Heart left ventricle (tissue), 13 donors: ENCODE results near the gene FAAH.

Source experiments
- POLR2A ChIP-seq, 2 donors: fragments of 450-650 bp; IDR thresholded peaks; one replicate each; pipeline ENCODE4 v1.6.1; 2017; ENCODE audit warnings: antibody characterized with exemption in 2 of 2, mild to moderate bottlenecking in 2 of 2, moderate library complexity in 2 of 2
- TF ChIP-seq, protein P1 (sequence below), 12 donors: fragments of 200-600 bp; sonication (generic) in 4 of 12; IDR thresholded peaks; one replicate each; pipeline versions ENCODE4 v1.5.0 to v1.8.0; 2018 to 2022; ENCODE audit warnings: antibody characterized with exemption in 12 of 12, mild to moderate bottlenecking in 5 of 12
- donor health status: ischemic (EF 13 %, LVEDD 7.1; RV severe dilation, severe dysfunction).
- donor health status: DM: no; HTN: yes; CAD: no.
- donor health status: DM: no; HTN: no; CAD: no.
- donor health status: ischemic (EF 25% LVEDD 6.9; RV normal size, moderate dysfunction).
- donor health status: ischemic (EF 25% LVEDD 5.7; RV mildly dilated, moderate dysfunction).
- donor health status: ischemic (EF 35%, LVEDD 5.7; RV mildly dilated, moderate dysfunction).
- donor health status: nonischemic (EF 11% LVEDD 7.7; RV severe dilation, severe dysfunction).
- donor health status: DM: yes; HTN: yes; CAD: no.
- donor health status: PGD.
- donor health status: ischemic (EF 29% LVEDD 5.4; RV normal size, mild dysfunction).
- donor health status: nonischemic (EF 23%, LVEDD 6.1; RV moderate dilation, normal function).

DNA sequence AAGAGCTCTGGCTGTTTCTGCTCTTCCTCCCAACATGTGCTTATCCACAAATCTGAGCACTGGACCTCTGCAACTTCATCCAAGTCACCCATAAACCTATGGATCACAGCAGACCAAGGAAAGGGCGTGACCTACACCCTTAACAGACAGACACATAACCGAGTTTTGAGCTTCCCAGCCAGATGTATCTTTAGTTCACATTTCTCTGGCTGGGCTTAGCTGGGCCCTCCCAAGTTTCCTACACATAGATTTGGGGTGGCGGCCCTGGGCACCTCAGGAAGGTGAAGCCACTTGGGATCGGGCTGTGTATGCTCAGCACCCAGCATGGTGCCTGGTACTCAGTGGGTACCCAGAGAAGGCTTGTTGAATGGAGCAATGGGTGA is 26.4 kb downstream of the FAAH start:
- TF ChIP-seq, protein P1, sequence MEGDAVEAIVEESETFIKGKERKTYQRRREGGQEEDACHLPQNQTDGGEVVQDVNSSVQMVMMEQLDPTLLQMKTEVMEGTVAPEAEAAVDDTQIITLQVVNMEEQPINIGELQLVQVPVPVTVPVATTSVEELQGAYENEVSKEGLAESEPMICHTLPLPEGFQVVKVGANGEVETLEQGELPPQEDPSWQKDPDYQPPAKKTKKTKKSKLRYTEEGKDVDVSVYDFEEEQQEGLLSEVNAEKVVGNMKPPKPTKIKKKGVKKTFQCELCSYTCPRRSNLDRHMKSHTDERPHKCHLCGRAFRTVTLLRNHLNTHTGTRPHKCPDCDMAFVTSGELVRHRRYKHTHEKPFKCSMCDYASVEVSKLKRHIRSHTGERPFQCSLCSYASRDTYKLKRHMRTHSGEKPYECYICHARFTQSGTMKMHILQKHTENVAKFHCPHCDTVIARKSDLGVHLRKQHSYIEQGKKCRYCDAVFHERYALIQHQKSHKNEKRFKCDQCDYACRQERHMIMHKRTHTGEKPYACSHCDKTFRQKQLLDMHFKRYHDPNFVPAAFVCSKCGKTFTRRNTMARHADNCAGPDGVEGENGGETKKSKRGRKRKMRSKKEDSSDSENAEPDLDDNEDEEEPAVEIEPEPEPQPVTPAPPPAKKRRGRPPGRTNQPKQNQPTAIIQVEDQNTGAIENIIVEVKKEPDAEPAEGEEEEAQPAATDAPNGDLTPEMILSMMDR (IDR thresholded peaks at IDR 0.05) = no peak
- TF ChIP-seq POLR2A (IDR thresholded peaks at IDR 0.05) = no peak
